Peyer's patch (tissue), 4 donors: ENCODE data around the gene CEP85L. TPM values are rescaled to one million over a fixed set of nuclear protein-coding genes. Genes with fewer than 3 reads are reported as not detected.

Experiments used
- DNase-seq, 3 donors: peaks; one replicate each; pipeline ENCODE4 v3.0.0-alpha.2; 2017 to 2019
- H3K27ac ChIP-seq, 4 donors: fragments of 200-600 bp; sonication (generic); one replicate each; pipeline ENCODE4 v1.5.1; 2016 to 2019
- H3K27me3 ChIP-seq, 2 donors: fragments of 200-600 bp; sonication (generic); one replicate each; pipeline ENCODE4 v1.5.1; 2019
- H3K36me3 ChIP-seq, 3 donors: fragments of 200-600 bp; sonication (generic); one replicate each; pipeline ENCODE4 v1.5.1; 2016 to 2019
- H3K4me1 ChIP-seq, 4 donors: fragments of 200-600 bp; sonication (generic); one replicate each; pipeline ENCODE4 v1.5.1; 2016 to 2019
- H3K4me3 ChIP-seq, 4 donors: fragments of 200-600 bp; sonication (generic); 1 replicate in 3 of 4; 2 replicates in 1 of 4; pipeline ENCODE4 v1.5.1; 2016 to 2019; ENCODE audit warnings: mild to moderate bottlenecking in 1 of 4
- H3K9me3 ChIP-seq, 4 donors: fragments of 200-600 bp; sonication (generic); one replicate each; pipeline ENCODE4 v1.5.1; 2016 to 2019; ENCODE audit warnings: mild to moderate bottlenecking in 1 of 4
- POLR2A ChIP-seq, 2 donors: fragments of 450-650 bp; IDR thresholded peaks; one replicate each; pipeline ENCODE4 v1.5.1; 2017; ENCODE audit warnings: antibody characterized with exemption in 2 of 2, mild to moderate bottlenecking in 2 of 2, moderate library complexity in 2 of 2
- total RNA-seq, 4 donors: library from RNA; depleted of rRNA; stranded (reverse); fragments of >200 nt; gene quantifications; one replicate each; pipeline ENCODE4 v1.1.0, GENCODE V29; 2016
- TF ChIP-seq, protein P1 (sequence below), 6 experiments: fragments of 450-650 bp in 4 of 6; fragments of 200-600 bp in 2 of 6; sonication (generic) in 1 of 6; IDR thresholded peaks; one replicate each; pipeline ENCODE4 v1.5.1; 2017 to 2019; ENCODE audit warnings: antibody characterized with exemption in 6 of 6, mild to moderate bottlenecking in 3 of 6, moderate library complexity in 1 of 6

CEP85L gene
- total RNA-seq, 4 donors from 2014 or later, result 3.2 to 22.3 (median 7.5) TPM

DNA sequence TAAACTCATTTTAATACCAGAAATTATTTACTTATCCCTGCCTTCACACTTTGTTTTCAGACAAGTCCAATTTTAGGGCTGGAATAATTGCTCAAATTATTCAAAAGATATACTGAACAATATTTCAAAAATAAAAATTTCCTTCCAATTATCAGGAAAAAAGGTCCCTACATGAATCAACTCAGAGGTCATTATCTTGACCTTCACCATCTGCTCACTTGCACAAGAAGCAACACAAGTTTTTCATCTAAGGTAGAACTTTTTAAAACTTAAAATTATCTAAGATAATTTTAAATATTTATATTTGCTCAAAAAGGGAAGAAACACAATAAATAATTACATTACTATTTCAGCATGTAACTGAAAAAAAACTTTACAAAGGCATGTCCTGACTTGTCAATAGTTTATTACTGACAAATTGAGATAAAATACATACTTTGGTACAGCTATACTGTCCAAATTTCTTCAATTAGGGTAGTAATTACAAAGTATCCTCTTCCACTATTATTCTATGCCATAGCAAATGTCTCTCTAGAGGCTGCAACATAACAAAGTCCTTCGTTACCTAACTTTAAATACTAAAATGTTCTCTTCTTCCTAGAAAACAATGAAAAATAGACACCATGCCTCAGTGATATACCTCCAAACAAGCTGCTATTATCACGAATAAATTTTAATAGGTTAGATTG, 2.4 kb downstream of the CEP85L start:
- Histone ChIP-seq H3K4me1 (peaks cover 0 to 13% (median 0%) of the 10 kb centered on the region in 4 donors), H3K27ac (no peak overlapping the region), H3K27me3 (no peaks in the 10 kb centered on the region), H3K4me3 (peak overlapping the region in 1 of 4 donors; percentile 97), H3K9me3 (no peaks in the 10 kb centered on the region), H3K36me3 (no peaks in the 10 kb centered on the region)
- TF ChIP-seq, protein P1, sequence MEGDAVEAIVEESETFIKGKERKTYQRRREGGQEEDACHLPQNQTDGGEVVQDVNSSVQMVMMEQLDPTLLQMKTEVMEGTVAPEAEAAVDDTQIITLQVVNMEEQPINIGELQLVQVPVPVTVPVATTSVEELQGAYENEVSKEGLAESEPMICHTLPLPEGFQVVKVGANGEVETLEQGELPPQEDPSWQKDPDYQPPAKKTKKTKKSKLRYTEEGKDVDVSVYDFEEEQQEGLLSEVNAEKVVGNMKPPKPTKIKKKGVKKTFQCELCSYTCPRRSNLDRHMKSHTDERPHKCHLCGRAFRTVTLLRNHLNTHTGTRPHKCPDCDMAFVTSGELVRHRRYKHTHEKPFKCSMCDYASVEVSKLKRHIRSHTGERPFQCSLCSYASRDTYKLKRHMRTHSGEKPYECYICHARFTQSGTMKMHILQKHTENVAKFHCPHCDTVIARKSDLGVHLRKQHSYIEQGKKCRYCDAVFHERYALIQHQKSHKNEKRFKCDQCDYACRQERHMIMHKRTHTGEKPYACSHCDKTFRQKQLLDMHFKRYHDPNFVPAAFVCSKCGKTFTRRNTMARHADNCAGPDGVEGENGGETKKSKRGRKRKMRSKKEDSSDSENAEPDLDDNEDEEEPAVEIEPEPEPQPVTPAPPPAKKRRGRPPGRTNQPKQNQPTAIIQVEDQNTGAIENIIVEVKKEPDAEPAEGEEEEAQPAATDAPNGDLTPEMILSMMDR (IDR thresholded peaks at IDR 0.05), result no peak
- TF ChIP-seq POLR2A (IDR thresholded peaks at IDR 0.05), result no peak
- no peak for DNase-seq

DNA sequence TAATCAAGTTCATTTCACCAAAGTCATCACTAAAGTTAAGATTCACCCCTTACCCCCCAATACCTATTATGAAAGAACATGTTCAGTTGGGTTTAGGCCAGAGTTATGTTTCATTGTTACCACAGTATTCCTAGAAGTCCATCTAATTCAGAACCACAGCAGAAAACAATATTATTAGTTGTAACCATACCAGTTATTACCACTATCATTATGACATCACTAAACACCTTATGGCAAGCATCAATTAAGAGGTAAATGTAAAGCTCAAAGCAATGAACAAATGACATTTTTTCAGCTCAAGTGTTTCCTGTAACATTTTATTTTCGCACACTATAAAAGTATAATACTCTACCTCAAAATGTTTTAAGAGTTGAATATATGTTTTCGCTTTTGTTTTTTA, 4.4 kb downstream of the CEP85L start:
- H3K4me1 ChIP-seq, result peaks cover 0 to 12% (median 0%) of the 10 kb centered on the region in 4 donors
- TF ChIP-seq POLR2A (IDR thresholded peaks at IDR 0.05), result no peak
- TF ChIP-seq, protein P1 (IDR thresholded peaks at IDR 0.05), result no peak

DNA sequence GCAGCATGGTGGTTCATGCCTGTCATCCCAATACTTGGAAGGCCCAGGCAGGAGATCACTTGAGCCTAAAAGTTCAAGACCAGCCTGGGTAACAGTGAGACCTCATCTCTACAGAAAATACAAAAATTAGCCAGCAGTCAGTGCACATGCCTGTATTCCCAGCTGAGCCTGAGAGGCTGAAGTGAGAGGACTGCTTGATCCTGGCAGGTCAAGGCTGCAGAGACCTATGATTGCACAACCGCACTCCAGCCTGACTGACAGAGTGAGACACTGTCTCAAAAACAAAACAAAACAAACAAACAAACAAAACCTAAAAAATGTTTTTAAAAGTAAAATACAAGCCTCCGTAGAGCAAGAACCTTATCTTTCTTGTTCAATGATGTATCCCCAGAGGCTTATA, 6.0 kb downstream of the CEP85L start:
- Histone ChIP-seq H3K36me3 (no peaks in the 10 kb centered on the region), H3K9me3 (no peaks in the 10 kb centered on the region), H3K4me1 (peaks cover 0 to 1% (median 0%) of the 10 kb centered on the region in 4 donors), H3K27ac (no peak overlapping the region), H3K27me3 (no peaks in the 10 kb centered on the region), H3K4me3 (no peak overlapping the region)
- DNase-seq, result no peak
- TF ChIP-seq POLR2A (IDR thresholded peaks at IDR 0.05), result no peak
- TF ChIP-seq, protein P1 (IDR thresholded peaks at IDR 0.05), result no peak

More for the DNA sequence above, 4.4 kb downstream of the CEP85L start:
- no peak overlapping the region for H3K4me3 ChIP-seq
- no peaks in the 10 kb centered on the region for H3K36me3 ChIP-seq
- no peak overlapping the region for H3K27ac ChIP-seq
- no peaks in the 10 kb centered on the region for H3K27me3 ChIP-seq
- H3K9me3 ChIP-seq, result no peaks in the 10 kb centered on the region
- no peak for DNase-seq

DNA sequence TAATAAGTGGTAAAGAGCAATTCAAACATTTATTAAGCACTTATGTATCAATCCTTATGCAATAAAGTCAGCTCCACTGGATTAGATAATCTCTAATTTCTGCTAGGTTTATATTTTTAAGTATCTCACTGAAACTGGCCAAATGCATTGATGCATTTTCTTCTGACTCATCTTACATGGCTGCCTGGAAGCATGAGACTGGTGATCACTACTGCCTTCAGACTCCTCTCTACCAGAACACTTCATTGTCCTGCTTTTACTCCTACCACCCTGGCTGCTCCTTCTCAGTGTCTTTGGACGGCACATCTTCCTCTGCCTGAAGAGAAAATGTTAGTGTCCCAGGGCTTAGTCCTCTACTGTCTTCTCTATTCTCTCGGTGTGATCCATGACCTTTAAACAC, 7.4 kb downstream of the CEP85L start:
- Histone ChIP-seq H3K36me3 (no peaks in the 10 kb centered on the region), H3K4me3 (no peak overlapping the region), H3K27ac (no peak overlapping the region), H3K4me1 (no peaks in the 10 kb centered on the region), H3K27me3 (no peaks in the 10 kb centered on the region), H3K9me3 (no peaks in the 10 kb centered on the region)
- DNase-seq, result no peak
- TF ChIP-seq POLR2A (IDR thresholded peaks at IDR 0.05), result no peak
- TF ChIP-seq, protein P1 (IDR thresholded peaks at IDR 0.05), result no peak

DNA sequence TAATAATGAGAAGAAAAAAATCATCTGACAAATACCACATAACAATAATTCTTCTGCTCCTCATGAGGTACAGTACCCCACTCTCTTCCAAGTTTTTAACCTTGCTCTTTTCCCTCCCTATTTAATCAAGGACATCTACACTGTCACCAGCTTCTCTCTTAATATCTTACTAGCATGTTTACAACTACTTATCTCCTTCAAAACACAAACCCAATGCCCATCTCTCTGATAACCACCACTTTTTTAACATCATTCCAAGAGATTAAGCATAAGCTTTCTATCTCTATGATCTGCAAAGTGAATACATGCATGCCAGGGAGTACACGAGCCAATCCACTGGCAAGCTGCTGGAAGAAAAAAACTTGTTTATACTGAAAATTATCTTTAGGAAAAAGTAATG, 10.3 kb downstream of the CEP85L start:
- no peak for DNase-seq
- Histone ChIP-seq H3K36me3 (no peaks in the 10 kb centered on the region), H3K4me1 (no peaks in the 10 kb centered on the region), H3K9me3 (no peaks in the 10 kb centered on the region), H3K27ac (no peak overlapping the region), H3K27me3 (no peaks in the 10 kb centered on the region), H3K4me3 (no peak overlapping the region)
- no peak for TF ChIP-seq POLR2A (IDR thresholded peaks at IDR 0.05)
- TF ChIP-seq, protein P1 (IDR thresholded peaks at IDR 0.05), result no peak
